IgD-negative memory B cell (primary cell): Measurements from ENCODE around the gene NOX5. TPM values are rescaled to one million over a fixed set of nuclear protein-coding genes. Genes with fewer than 3 reads are reported as not detected.

Experiments used
- H3K27ac Mint-ChIP-seq, 3 donors: one replicate each; pipeline ENCODE4 v1.8.0; 2020 to 2022; ENCODE audit warnings: mild to moderate bottlenecking in 3 of 3, mixed read lengths in 3 of 3, moderate library complexity in 1 of 3
- H3K27me3 Mint-ChIP-seq: one replicate; pipeline ENCODE4 v1.8.0; 2021; ENCODE audit warnings: mixed read lengths
- H3K36me3 Mint-ChIP-seq: one replicate; pipeline ENCODE4 v1.8.0; 2020; ENCODE audit warnings: mild to moderate bottlenecking, mixed read lengths
- H3K4me1 Mint-ChIP-seq, 3 donors: one replicate each; pipeline ENCODE4 v1.8.0; 2020 to 2022; ENCODE audit warnings: mixed read lengths in 3 of 3, mild to moderate bottlenecking in 1 of 3
- H3K4me3 Mint-ChIP-seq, 4 donors: one replicate each; pipeline ENCODE4 v1.8.0; 2020 to 2022; ENCODE audit warnings: mild to moderate bottlenecking in 4 of 4, mixed read lengths in 4 of 4, moderate library complexity in 3 of 4
- H3K9me3 Mint-ChIP-seq, 3 donors: one replicate each; pipeline ENCODE4 v1.8.0; 2020 to 2021; ENCODE audit warnings: mixed read lengths in 3 of 3, mild to moderate bottlenecking in 1 of 3
- polyA plus RNA-seq: library from polyadenylated mRNA; unstranded; fragments of 300-500 nt; fragmentation: Illumina TruSeq; gene quantifications from one replicate; pipeline ENCODE4 v1.2.3, GENCODE V29; 2021

The NOX5 gene
- polyA plus RNA-seq, 1 donor from 2014 or later = not detected

- Mint-ChIP-seq H3K4me1 (peaks cover 2 to 5% (median 4%) of the 10 kb centered on the region in 3 donors), H3K27ac (no peak overlapping the region), H3K9me3 (no peaks in the 10 kb centered on the region), H3K27me3 (peaks cover 35% of the 10 kb centered on the region), H3K36me3 (peaks cover 1% of the 10 kb centered on the region), H3K4me3 (no peak overlapping the region)
Measured at GRCh38 chr15:69084404-69085030, 70.0 kb downstream of the NOX5 start.

DNA sequence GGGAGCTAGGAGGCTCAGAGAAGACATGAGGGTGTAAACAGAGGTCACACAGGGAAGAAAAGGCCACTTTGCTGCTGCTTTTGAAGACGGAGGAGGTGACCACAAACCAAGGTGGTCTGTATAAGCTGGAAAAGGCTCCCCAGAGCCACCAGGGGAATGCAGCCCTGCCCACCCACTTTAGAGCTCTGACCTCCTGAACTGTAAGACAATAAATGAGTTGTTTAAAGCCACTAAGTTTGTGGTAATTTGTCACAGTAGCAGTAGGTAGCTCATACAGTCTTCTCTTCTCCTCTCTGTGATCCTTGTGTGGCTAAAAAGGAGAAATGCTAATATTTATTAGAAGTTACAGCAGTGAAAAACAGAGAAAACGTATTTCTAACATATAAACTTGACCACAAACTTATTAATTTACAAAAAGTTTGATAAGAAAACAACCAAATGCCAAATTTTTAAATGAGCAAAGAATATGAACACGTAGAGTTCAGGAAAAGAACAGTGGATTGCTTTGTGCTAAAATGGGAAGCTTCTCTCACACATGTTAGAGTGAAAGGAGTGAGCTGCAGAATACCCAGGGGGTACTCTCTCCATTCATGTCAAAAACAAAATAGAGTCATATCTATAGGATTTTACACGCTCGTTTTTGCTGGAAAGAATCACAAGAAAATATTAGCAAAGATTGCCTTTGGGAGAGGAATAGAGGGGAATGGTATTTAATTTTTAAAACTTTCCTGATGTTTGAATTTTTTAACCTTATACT is 71.0 kb downstream of the NOX5 start:
- no peaks in the 10 kb centered on the region for H3K9me3 Mint-ChIP-seq
- H3K27ac Mint-ChIP-seq = no peak overlapping the region
- H3K27me3 Mint-ChIP-seq = peaks cover 37% of the 10 kb centered on the region
- H3K4me3 Mint-ChIP-seq = peak overlapping the region in 1 of 4 donors; percentile 51
- H3K4me1 Mint-ChIP-seq = peaks cover 0 to 2% (median under 1%) of the 10 kb centered on the region in 3 donors
- H3K36me3 Mint-ChIP-seq = peaks cover 1% of the 10 kb centered on the region

DNA sequence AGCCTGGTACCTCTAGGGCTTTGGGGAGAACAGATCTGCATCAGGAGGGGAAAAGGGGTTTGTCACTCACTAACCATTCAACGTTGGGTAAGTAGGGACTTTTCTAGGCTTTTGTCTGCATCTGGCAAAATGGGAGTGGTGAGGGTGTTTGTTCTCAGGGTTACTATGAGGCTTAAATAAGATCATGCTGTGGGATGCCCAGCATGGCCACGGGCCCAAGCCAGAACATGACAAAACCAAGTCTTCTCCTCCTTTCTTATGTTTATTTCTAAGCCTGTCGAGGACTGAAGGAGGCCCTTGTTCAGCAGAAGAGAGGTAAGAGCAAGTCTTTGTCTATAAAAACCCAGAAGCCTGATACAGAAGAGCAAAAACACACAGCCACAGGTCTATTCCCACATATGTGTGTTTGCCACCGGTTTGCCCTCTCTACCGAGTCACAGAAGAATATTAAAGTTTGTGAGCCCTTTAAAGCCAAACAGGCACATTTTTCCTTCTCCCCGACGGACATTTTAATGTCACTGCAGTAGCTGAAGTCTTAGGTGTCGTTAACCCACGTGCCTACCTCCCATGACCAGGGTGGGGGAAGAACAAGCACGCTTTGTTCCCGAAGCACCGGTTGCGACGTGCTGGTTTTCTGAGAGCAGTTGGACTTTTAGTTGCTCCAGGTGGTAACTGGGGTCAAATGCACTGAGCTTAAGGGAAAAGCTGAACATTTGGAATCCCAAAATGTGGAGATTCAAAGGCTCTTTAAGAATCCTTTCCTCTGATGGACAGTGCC is 72.1 kb downstream of the NOX5 start:
- H3K36me3 Mint-ChIP-seq = peaks cover 1% of the 10 kb centered on the region
- H3K9me3 Mint-ChIP-seq = no peaks in the 10 kb centered on the region
- H3K27ac Mint-ChIP-seq = no peak overlapping the region
- H3K4me1 Mint-ChIP-seq = peaks cover 0 to 2% (median 0%) of the 10 kb centered on the region in 3 donors
- peaks cover 29% of the 10 kb centered on the region for H3K27me3 Mint-ChIP-seq
- no peak overlapping the region for H3K4me3 Mint-ChIP-seq

- Mint-ChIP-seq H3K9me3 (no peaks in the 10 kb centered on the region), H3K4me1 (peaks cover 0 to 2% (median 0%) of the 10 kb centered on the region in 3 donors), H3K27me3 (peaks cover 27% of the 10 kb centered on the region), H3K4me3 (no peak overlapping the region), H3K27ac (no peak overlapping the region), H3K36me3 (peaks cover 1% of the 10 kb centered on the region)
Measured at GRCh38 chr15:69087366-69087976, 73.0 kb downstream of the NOX5 start.

DNA sequence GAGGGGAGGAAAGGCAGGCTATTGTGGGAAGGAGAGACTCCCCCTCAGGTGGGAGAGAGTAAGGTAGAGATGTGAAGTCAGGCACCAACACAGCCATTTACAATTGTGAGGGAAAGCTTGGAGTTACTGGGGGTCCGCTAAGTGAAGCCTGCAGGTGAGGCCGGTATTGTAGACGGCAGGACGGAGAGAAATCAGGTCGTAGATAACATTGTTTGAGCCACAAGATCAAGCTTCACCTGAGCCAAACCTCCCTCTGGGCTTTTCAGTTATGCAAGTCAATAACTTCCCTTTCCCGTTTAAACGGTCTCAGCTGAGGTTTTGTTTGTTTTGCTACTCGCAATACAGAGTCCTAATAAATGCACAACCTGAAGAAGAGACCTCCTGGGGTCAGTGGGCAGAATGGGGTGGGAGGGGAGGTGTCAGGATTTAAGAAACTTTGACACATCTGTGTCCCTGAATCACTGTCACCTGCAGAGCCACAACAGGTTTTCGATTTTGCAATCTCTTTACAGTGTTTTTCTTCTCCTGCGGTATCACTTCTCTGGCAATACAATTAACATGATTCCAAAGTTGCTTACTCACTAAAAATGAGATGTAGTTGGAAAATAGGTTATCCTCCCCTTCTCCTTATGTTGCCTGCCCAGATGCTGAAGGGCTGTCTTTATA is 73.9 kb downstream of the NOX5 start:
- Mint-ChIP-seq H3K27ac (no peak overlapping the region), H3K36me3 (peaks cover 1% of the 10 kb centered on the region), H3K27me3 (peaks cover 25% of the 10 kb centered on the region), H3K4me1 (peaks cover 0 to 2% (median 0%) of the 10 kb centered on the region in 3 donors), H3K9me3 (no peaks in the 10 kb centered on the region), H3K4me3 (no peak overlapping the region)

DNA sequence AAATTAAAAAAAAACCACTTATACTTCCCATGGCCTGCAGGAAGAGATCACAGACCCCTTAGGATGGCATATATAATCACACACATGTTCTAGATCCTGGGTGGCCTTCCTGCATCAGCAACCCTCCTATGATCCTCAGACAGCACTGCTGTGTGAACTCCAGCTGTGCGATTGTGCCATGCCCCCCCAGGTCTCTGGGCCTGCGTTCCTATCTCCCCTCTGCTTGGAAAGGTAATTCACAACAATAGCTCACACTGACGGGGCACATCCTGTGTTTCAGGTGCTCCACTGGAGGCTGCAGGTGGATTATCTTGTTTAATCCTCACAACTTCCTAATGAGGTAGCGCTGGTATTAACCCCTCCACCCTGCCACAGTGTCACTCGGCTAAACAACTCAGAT is 74.8 kb downstream of the NOX5 start:
- peaks cover 0 to 2% (median 0%) of the 10 kb centered on the region in 3 donors for H3K4me1 Mint-ChIP-seq
- no peak overlapping the region for H3K27ac Mint-ChIP-seq
- peaks cover 25% of the 10 kb centered on the region for H3K27me3 Mint-ChIP-seq
- peak overlapping the region in 1 of 4 donors; percentile 52 for H3K4me3 Mint-ChIP-seq
- peaks cover 1% of the 10 kb centered on the region for H3K36me3 Mint-ChIP-seq
- no peaks in the 10 kb centered on the region for H3K9me3 Mint-ChIP-seq

DNA sequence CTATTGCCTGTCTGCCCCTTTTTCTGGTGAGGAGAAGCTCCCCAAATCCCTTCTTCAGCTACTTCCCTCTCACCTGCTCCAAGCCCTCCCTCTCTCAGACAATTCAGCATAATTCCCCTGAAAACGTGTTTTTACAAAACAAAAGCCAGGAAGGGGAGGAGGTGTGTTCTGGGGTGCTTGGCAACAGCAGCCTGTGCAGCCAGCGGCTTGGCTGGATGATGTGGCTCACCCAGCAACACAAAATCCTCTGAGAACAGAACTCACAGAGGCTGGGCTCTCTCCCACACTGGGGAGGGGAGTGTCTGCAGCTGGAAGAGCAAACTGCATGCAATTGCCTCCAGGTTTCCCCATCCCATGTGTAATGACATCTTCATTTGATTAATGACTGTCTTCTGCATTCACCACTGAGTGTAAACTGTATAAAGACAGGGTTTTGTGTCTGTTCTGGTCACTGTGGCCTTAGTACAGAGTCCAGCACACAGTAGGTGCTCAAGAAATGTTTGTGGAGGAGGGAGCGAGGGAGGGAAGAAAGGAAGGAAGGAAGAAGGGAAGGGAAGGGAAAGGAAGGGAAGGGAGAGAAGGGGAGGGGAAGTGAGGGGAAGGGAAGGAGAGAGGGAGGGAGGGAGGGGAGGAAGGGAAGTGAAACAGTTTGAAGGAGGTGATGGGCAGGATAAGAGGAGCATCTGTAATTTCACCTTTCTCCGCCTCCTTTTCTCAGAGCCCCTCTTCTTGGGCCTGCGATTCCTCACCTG is 75.9 kb downstream of the NOX5 start:
- Mint-ChIP-seq H3K27me3 (peaks cover 25% of the 10 kb centered on the region), H3K27ac (no peak overlapping the region), H3K4me1 (peaks cover 0 to 2% (median 0%) of the 10 kb centered on the region in 3 donors), H3K4me3 (no peak overlapping the region), H3K9me3 (no peaks in the 10 kb centered on the region), H3K36me3 (peaks cover 1% of the 10 kb centered on the region)

DNA sequence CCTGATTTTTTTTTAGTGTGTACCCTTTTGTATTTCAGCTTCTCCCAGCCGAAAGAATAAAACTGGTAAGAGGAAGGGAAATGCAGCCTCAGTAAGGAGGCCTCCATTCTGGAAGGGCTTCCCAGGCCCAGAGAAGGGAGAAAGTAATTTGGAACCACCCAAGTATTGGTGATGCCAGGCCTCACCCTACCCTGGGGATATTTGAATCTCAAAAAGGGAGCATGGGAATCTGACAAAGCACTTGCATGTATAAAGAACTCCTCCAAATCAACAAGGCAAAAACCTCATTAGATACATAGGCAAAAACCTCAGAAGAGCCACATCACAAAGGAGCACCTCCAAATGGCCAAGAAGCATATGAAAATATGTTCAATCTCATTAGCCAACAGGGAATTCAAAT is 77.2 kb downstream of the NOX5 start:
- H3K9me3 Mint-ChIP-seq = peaks cover 0 to 3% (median 2%) of the 10 kb centered on the region in 3 donors
- H3K4me3 Mint-ChIP-seq = no peak overlapping the region
- peaks cover 1% of the 10 kb centered on the region for H3K36me3 Mint-ChIP-seq
- no peak overlapping the region for H3K27ac Mint-ChIP-seq
- peaks cover 0 to 2% (median 0%) of the 10 kb centered on the region in 3 donors for H3K4me1 Mint-ChIP-seq
- H3K27me3 Mint-ChIP-seq = peaks cover 22% of the 10 kb centered on the region

DNA sequence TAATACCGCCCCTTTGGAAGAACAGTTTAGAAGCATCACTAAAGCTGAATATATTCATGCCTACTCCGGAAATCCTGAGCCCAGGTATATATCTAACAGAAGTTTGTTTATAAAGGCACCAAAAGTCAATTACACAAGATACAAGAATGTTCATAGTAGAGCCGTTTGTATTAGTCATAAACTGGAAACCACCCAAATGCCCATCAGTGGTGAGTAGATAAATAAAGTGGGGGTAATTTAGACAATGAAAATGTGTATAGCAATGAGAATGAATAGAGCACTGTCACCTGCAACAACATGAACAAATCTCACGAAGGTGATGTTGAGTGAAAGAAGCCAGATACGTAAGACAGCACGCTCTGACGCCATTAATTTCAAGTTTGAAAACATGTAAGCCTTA is 77.7 kb downstream of the NOX5 start:
- H3K4me1 Mint-ChIP-seq = peaks cover 0 to 2% (median 0%) of the 10 kb centered on the region in 3 donors
- H3K27me3 Mint-ChIP-seq = peaks cover 21% of the 10 kb centered on the region
- H3K9me3 Mint-ChIP-seq = peaks cover 0 to 3% (median 3%) of the 10 kb centered on the region in 3 donors
- H3K36me3 Mint-ChIP-seq = peaks cover 1% of the 10 kb centered on the region
- no peak overlapping the region for H3K4me3 Mint-ChIP-seq
- H3K27ac Mint-ChIP-seq = no peak overlapping the region

GRCh38 chr15:69093127-69093526 is 78.6 kb downstream of the NOX5 start:
- Mint-ChIP-seq H3K4me1 (no peaks in the 10 kb centered on the region), H3K27me3 (peaks cover 14% of the 10 kb centered on the region), H3K27ac (no peak overlapping the region), H3K9me3 (peaks cover 0 to 3% (median 3%) of the 10 kb centered on the region in 3 donors), H3K36me3 (no peaks in the 10 kb centered on the region), H3K4me3 (no peak overlapping the region)

GRCh38 chr15:69093614-69094013 is 79.1 kb downstream of the NOX5 start:
- peaks cover 0 to 3% (median 3%) of the 10 kb centered on the region in 3 donors for H3K9me3 Mint-ChIP-seq
- no peaks in the 10 kb centered on the region for H3K36me3 Mint-ChIP-seq
- H3K4me3 Mint-ChIP-seq = no peak overlapping the region
- H3K4me1 Mint-ChIP-seq = no peaks in the 10 kb centered on the region
- no peak overlapping the region for H3K27ac Mint-ChIP-seq
- peaks cover 13% of the 10 kb centered on the region for H3K27me3 Mint-ChIP-seq

- peak overlapping the region in 1 of 4 donors; percentile 34 for H3K4me3 Mint-ChIP-seq
- no peaks in the 10 kb centered on the region for H3K36me3 Mint-ChIP-seq
- H3K4me1 Mint-ChIP-seq = no peaks in the 10 kb centered on the region
- peaks cover 0 to 3% (median 3%) of the 10 kb centered on the region in 3 donors for H3K9me3 Mint-ChIP-seq
- H3K27ac Mint-ChIP-seq = no peak overlapping the region
- peaks cover 9% of the 10 kb centered on the region for H3K27me3 Mint-ChIP-seq
Measured at GRCh38 chr15:69094124-69094921, 79.8 kb downstream of the NOX5 start.

DNA sequence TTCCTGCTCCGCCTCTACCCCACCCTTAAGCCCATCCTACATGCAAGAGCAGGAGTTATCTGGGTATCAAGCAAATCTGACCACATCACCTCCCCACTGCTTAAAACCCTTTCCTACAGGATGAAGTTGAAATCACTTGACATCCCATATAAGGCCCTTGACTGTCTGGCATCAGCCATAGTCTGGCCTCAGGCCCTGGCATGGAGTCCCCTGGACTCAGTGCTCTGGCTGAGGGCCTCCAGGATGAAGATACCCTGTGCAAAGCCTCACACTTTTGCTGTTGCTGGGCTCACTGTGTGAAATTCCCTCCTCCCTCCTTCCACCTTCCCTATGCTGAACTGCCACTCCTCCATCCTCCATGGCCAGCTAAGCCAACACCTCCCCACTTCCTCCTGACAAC is 80.8 kb downstream of the NOX5 start:
- H3K36me3 Mint-ChIP-seq = no peaks in the 10 kb centered on the region
- no peak overlapping the region for H3K27ac Mint-ChIP-seq
- no peak overlapping the region for H3K4me3 Mint-ChIP-seq
- peaks cover 3% of the 10 kb centered on the region for H3K27me3 Mint-ChIP-seq
- no peaks in the 10 kb centered on the region for H3K4me1 Mint-ChIP-seq
- peaks cover 0 to 3% (median 3%) of the 10 kb centered on the region in 3 donors for H3K9me3 Mint-ChIP-seq
